ENCODE data around the gene INO80. TPM values are rescaled to one million over a fixed set of nuclear protein-coding genes. Genes with fewer than 3 reads are reported as not detected.

INO80 gene
- total RNA-seq, 2 donors from 2014 or later, result 14.8 to 17.5 TPM

- no peaks in the 10 kb centered on the region for H3K9me3 ChIP-seq (ENCODE audit: control insufficient read depth, low read length)
- no peak overlapping the region for H3K9ac ChIP-seq (ENCODE audit: extremely low read depth, low read length, poor library complexity, severe bottlenecking)
- H3K27me3 ChIP-seq (ENCODE audit: control insufficient read depth, insufficient read depth, low read length, poor library complexity, severe bottlenecking), result no peaks in the 10 kb centered on the region
- Mint-ChIP-seq H3K4me3 (no peak overlapping the region), H3K27me3 (ENCODE audit: insufficient read depth) (no peaks in the 10 kb centered on the region), H3K4me1 (peaks cover 7% of the 10 kb centered on the region), H3K9me3 (no peaks in the 10 kb centered on the region), H3K27ac (no peak overlapping the region), H3K36me3 (ENCODE audit: low read depth) (peaks cover 35% of the 10 kb centered on the region)
- H3K4me3 ChIP-seq (ENCODE audit: low read length), result no peak overlapping the region
- peaks cover 3% of the 10 kb centered on the region for H3K4me1 ChIP-seq (ENCODE audit: control insufficient read depth, insufficient read depth, low read length)
- H3K27ac ChIP-seq (ENCODE audit: low read depth, low read length), result no peak overlapping the region
- no peak for TF ChIP-seq CTCF (conservative IDR thresholded peaks at IDR 0.05)
- DNase-seq, result no peak
- 93 to 95% methylated on average over 8 to 11 of the region's 11 CpGs for WGBS, 2 experiments (ENCODE audit: insufficient coverage in 1 of 2, insufficient read length in 1 of 2)
- H3K36me3 ChIP-seq (ENCODE audit: control insufficient read depth, insufficient read depth, low read length), result peaks cover 34% of the 10 kb centered on the region
These were observed 10.4 kb downstream of the INO80 start for GRCh38 chr15:41105348-41106334.

GRCh38 chr15:41104234-41104633 lies 11.8 kb downstream of the INO80 start:
- Mint-ChIP-seq H3K4me1 (peaks cover 7% of the 10 kb centered on the region), H3K4me3 (no peak overlapping the region), H3K27ac (no peak overlapping the region), H3K27me3 (ENCODE audit: insufficient read depth) (no peaks in the 10 kb centered on the region), H3K36me3 (ENCODE audit: low read depth) (peaks cover 41% of the 10 kb centered on the region), H3K9me3 (no peaks in the 10 kb centered on the region)
- H3K9ac ChIP-seq (ENCODE audit: extremely low read depth, low read length, poor library complexity, severe bottlenecking), result no peak overlapping the region
- 98 to 100% methylated on average over 2 of the region's 2 CpGs for WGBS, 2 experiments (ENCODE audit: insufficient coverage in 1 of 2, insufficient read length in 1 of 2)
- H3K27ac ChIP-seq (ENCODE audit: low read depth, low read length), result no peak overlapping the region
- H3K27me3 ChIP-seq (ENCODE audit: control insufficient read depth, insufficient read depth, low read length, poor library complexity, severe bottlenecking), result no peaks in the 10 kb centered on the region
- peaks cover 31% of the 10 kb centered on the region for H3K36me3 ChIP-seq (ENCODE audit: control insufficient read depth, insufficient read depth, low read length)
- H3K9me3 ChIP-seq (ENCODE audit: control insufficient read depth, low read length), result no peaks in the 10 kb centered on the region
- no peak for TF ChIP-seq CTCF (conservative IDR thresholded peaks at IDR 0.05)
- H3K4me1 ChIP-seq (ENCODE audit: control insufficient read depth, insufficient read depth, low read length), result peaks cover 3% of the 10 kb centered on the region
- H3K4me3 ChIP-seq (ENCODE audit: low read length), result no peak overlapping the region
- DNase-seq, result no peak

GRCh38 chr15:41102854-41103253 lies 13.2 kb downstream of the INO80 start:
- H3K4me1 ChIP-seq (ENCODE audit: control insufficient read depth, insufficient read depth, low read length), result peaks cover 3% of the 10 kb centered on the region
- H3K9me3 ChIP-seq (ENCODE audit: control insufficient read depth, low read length), result no peaks in the 10 kb centered on the region
- Mint-ChIP-seq H3K36me3 (ENCODE audit: low read depth) (peaks cover 36% of the 10 kb centered on the region), H3K9me3 (no peaks in the 10 kb centered on the region), H3K27ac (peak overlapping the region; percentile 19), H3K4me1 (peaks cover 7% of the 10 kb centered on the region), H3K27me3 (ENCODE audit: insufficient read depth) (no peaks in the 10 kb centered on the region), H3K4me3 (no peak overlapping the region)
- H3K9ac ChIP-seq (ENCODE audit: extremely low read depth, low read length, poor library complexity, severe bottlenecking), result no peak overlapping the region
- no peak for TF ChIP-seq CTCF (conservative IDR thresholded peaks at IDR 0.05)
- DNase-seq, result no peak
- WGBS, 2 experiments (ENCODE audit: insufficient coverage in 1 of 2, insufficient read length in 1 of 2), result 91 to 97% methylated on average over 2 of the region's 2 CpGs
- no peaks in the 10 kb centered on the region for H3K27me3 ChIP-seq (ENCODE audit: control insufficient read depth, insufficient read depth, low read length, poor library complexity, severe bottlenecking)
- no peak overlapping the region for H3K27ac ChIP-seq (ENCODE audit: low read depth, low read length)
- H3K4me3 ChIP-seq (ENCODE audit: low read length), result no peak overlapping the region
- peaks cover 28% of the 10 kb centered on the region for H3K36me3 ChIP-seq (ENCODE audit: control insufficient read depth, insufficient read depth, low read length)
